Peyer's patch (tissue), 4 donors: ENCODE results near the gene SPOCK2.

ENCODE experiments used
- POLR2A ChIP-seq, 2 donors: fragments of 450-650 bp; IDR thresholded peaks; one replicate each; pipeline ENCODE4 v1.5.1; 2017; ENCODE audit warnings: antibody characterized with exemption in 2 of 2, mild to moderate bottlenecking in 2 of 2, moderate library complexity in 2 of 2
- TF ChIP-seq, protein P1 (sequence below), 6 experiments: fragments of 450-650 bp in 4 of 6; fragments of 200-600 bp in 2 of 6; sonication (generic) in 1 of 6; IDR thresholded peaks; one replicate each; pipeline ENCODE4 v1.5.1; 2017 to 2019; ENCODE audit warnings: antibody characterized with exemption in 6 of 6, mild to moderate bottlenecking in 3 of 6, moderate library complexity in 1 of 6

DNA sequence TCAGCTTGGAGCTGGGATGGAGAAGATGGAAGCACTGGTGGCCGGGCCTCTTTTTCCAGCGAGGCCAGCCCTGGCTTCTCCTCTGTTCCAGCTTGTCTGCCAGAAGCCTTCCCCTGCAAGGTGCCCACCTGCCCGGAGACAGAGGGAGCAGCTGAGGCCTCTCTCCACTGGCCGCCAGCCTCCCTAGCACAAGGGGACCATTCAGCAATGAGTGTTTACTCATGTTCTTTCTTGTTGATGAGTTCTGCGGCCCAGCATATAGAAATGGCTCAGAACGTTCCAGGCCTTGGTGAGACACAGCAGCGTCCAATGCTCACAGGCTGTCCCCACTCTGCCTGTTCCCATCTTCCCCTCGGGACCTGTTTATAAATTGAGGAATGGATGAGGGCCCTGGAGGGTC lies 76.9 kb downstream of the SPOCK2 start:
- no peak for TF ChIP-seq POLR2A (IDR thresholded peaks at IDR 0.05)
- TF ChIP-seq, protein P1, sequence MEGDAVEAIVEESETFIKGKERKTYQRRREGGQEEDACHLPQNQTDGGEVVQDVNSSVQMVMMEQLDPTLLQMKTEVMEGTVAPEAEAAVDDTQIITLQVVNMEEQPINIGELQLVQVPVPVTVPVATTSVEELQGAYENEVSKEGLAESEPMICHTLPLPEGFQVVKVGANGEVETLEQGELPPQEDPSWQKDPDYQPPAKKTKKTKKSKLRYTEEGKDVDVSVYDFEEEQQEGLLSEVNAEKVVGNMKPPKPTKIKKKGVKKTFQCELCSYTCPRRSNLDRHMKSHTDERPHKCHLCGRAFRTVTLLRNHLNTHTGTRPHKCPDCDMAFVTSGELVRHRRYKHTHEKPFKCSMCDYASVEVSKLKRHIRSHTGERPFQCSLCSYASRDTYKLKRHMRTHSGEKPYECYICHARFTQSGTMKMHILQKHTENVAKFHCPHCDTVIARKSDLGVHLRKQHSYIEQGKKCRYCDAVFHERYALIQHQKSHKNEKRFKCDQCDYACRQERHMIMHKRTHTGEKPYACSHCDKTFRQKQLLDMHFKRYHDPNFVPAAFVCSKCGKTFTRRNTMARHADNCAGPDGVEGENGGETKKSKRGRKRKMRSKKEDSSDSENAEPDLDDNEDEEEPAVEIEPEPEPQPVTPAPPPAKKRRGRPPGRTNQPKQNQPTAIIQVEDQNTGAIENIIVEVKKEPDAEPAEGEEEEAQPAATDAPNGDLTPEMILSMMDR (IDR thresholded peaks at IDR 0.05), result no peak
